ENCODE results near the gene TRIM52. TPM values are rescaled to one million over a fixed set of nuclear protein-coding genes. Genes with fewer than 3 reads are reported as not detected.

Gene TRIM52
- total and polyA plus RNA-seq, 9 of the 15 experiments (the other 6 are each of a cell fraction or from before 2014, with no cell fraction given), result 3.3 to 21.9 (median 13.5) TPM

DNA sequence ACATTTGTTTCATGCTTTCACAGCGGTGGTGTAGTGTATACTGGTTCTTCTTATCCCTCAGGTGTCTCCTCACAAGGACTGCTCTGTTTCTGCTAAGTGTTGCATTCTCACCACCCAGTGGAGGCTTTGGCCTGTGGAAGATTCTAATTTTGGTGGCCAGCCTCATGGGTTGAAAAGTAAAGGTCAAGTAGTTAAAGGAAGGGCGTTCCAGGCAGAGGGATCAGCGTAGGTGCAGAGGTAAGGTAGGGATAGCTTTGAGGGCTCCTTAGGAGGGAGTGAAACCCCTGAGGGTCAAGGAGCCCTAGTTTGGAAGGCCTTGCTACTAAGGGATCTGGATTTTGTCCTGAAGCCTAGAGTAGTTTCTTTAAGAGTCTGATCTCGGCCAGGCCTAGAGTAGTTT, 12.7 kb downstream of the TRIM52 start:
- Histone ChIP-seq H3K27ac (ENCODE audit: extremely low read depth, low read depth, low read length) (peak overlapping the region; percentile 99), H3K4me1 (replicated peaks in 1 of 2; ENCODE audit: control insufficient read depth in 2 of 2, insufficient read depth in 2 of 2, low read length in 2 of 2) (peaks cover 25 to 35% of the 10 kb centered on the region in 2 experiments; a peak in 4 of 5 replicates), H3K9ac (ENCODE audit: insufficient read depth in 1 of 2, low read depth in 2 of 2, low read length in 2 of 2) (peak overlapping the region; percentile 95 to 99), H3K79me2 (ENCODE audit: control insufficient read depth, insufficient read depth, low read length) (peaks cover 92% of the 10 kb centered on the region), H4K20me1 (replicated peaks; ENCODE audit: control insufficient read depth, insufficient read depth, low read length) (peaks cover 24% of the 10 kb centered on the region), H3K9me1 (ENCODE audit: control insufficient read depth, insufficient read depth, low read length) (no peaks in the 10 kb centered on the region), H3K9me3 (replicated peaks; ENCODE audit: control insufficient read depth, insufficient read depth, low read depth, low read length) (no peaks in the 10 kb centered on the region), H3K36me3 (ENCODE audit: control insufficient read depth, insufficient read depth, low read length) (peaks cover 46% of the 10 kb centered on the region), H3K27me3 (ENCODE audit: control insufficient read depth in 2 of 2, insufficient read depth in 2 of 2, low read length in 2 of 2) (no peaks in the 10 kb centered on the region), H2AFZ (ENCODE audit: low read depth, low read length) (no peak overlapping the region), H3K4me3 (peak overlapping the region; percentile 85), H3K4me2 (ENCODE audit: insufficient read depth, low read length) (peak overlapping the region; percentile 95)
- no TSS peak for BruUV-seq (replicated peaks)
- TF ChIP-seq, protein P1, sequence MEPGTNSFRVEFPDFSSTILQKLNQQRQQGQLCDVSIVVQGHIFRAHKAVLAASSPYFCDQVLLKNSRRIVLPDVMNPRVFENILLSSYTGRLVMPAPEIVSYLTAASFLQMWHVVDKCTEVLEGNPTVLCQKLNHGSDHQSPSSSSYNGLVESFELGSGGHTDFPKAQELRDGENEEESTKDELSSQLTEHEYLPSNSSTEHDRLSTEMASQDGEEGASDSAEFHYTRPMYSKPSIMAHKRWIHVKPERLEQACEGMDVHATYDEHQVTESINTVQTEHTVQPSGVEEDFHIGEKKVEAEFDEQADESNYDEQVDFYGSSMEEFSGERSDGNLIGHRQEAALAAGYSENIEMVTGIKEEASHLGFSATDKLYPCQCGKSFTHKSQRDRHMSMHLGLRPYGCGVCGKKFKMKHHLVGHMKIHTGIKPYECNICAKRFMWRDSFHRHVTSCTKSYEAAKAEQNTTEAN (CRISPR knock-in tag; IDR thresholded peaks at IDR 0.05), result 0 out of 2 replicates have a peak, but pooled peaks have one; percentile 44
- TF ChIP-seq GATAD2A (IDR thresholded peaks at IDR 0.05) (no peak), ZFX (CRISPR knock-in tag; IDR thresholded peaks at IDR 0.05) (peak; percentile 60), HIVEP1 (CRISPR knock-in tag; IDR thresholded peaks at IDR 0.05) (no peak)
- TF ChIP-seq, protein P2, sequence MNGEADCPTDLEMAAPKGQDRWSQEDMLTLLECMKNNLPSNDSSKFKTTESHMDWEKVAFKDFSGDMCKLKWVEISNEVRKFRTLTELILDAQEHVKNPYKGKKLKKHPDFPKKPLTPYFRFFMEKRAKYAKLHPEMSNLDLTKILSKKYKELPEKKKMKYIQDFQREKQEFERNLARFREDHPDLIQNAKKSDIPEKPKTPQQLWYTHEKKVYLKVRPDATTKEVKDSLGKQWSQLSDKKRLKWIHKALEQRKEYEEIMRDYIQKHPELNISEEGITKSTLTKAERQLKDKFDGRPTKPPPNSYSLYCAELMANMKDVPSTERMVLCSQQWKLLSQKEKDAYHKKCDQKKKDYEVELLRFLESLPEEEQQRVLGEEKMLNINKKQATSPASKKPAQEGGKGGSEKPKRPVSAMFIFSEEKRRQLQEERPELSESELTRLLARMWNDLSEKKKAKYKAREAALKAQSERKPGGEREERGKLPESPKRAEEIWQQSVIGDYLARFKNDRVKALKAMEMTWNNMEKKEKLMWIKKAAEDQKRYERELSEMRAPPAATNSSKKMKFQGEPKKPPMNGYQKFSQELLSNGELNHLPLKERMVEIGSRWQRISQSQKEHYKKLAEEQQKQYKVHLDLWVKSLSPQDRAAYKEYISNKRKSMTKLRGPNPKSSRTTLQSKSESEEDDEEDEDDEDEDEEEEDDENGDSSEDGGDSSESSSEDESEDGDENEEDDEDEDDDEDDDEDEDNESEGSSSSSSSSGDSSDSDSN (IDR thresholded peaks at IDR 0.05; ENCODE audit: borderline replicate concordance in 1 of 2, low read depth in 2 of 2, low read length in 2 of 2), result 0 out of 4 replicates have a peak, but pooled peaks of 1 of the 2 experiments have one; percentile 60
- TF ChIP-seq, protein P3, sequence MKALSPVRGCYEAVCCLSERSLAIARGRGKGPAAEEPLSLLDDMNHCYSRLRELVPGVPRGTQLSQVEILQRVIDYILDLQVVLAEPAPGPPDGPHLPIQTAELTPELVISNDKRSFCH (CRISPR knock-in tag; IDR thresholded peaks at IDR 0.05), result no peak
- TF ChIP-seq, protein P3 (tag; IDR thresholded peaks at IDR 0.05), result peak; percentile 66; the same call in 1 of the 2 replicates
- DNase-seq (ENCODE audit: extremely low read depth in 1 of 4, low spot score in 3 of 4) (peak in 1 of 4 experiments; percentile 48), ATAC-seq (peak; percentile 5), FAIRE-seq (no peak)
- in situ Hi-C loops (cut with MboI), result no loop called here
- ChIA-PET POLR2A (interaction anchor here (0.7 to 17.5 kb wide), 2 partner anchors 8 to 41 kb away, joined by 3 to 185 read pairs; partner anchors contain the start of gene TRIM52), CTCF (ENCODE audit: low intra/inter-chr PET ratio) (no interaction called here)
- intact Hi-C loops (cut with micrococcal nuclease), result no loop called here
- WGBS (ENCODE audit: insufficient coverage, low coverage, missing lambda C conversion rate), result 0% methylated on average over 4 of the region's 4 CpGs
